ENCODE measurements around the gene MAST4.

GRCh38 chr5:67003935-67004729 is 407.9 kb downstream of the MAST4 start:
- TF ChIP-seq POLR2AphosphoS5 (IDR thresholded peaks at IDR 0.05; ENCODE audit: borderline replicate concordance, low read depth, low read length) (no peak; the same call in 1 of the 2 replicates), EZH2 (IDR thresholded peaks at IDR 0.05) (no peak)

Measured in SK-N-MC (cell line).